Measurements from ENCODE around the gene CENPP.
A peak's percentile ranks its signal among the peaks of the same experiment; 100 is the strongest.

CENPP gene

GRCh38 chr9:92634712-92635605, 309.2 kb downstream of the CENPP start:
- peak; percentile 40 to 41 for DNase-seq (ENCODE audit: low read depth in 1 of 2, low spot score in 1 of 2)

GRCh38 chr9:92635760-92636159, 310.0 kb downstream of the CENPP start:
- no peak for DNase-seq (ENCODE audit: low read depth in 1 of 2, low spot score in 1 of 2)

GRCh38 chr9:92636627-92637026, 310.9 kb downstream of the CENPP start:
- no peak for DNase-seq (ENCODE audit: low read depth in 1 of 2, low spot score in 1 of 2)

GRCh38 chr9:92637326-92637725, 311.6 kb downstream of the CENPP start:
- no peak for DNase-seq (ENCODE audit: low read depth in 1 of 2, low spot score in 1 of 2)

GRCh38 chr9:92637886-92638620, 312.3 kb downstream of the CENPP start:
- DNase-seq (ENCODE audit: low read depth in 1 of 2, low spot score in 1 of 2) = no peak

GRCh38 chr9:92638621-92639101, 312.9 kb downstream of the CENPP start:
- DNase-seq (ENCODE audit: low read depth in 1 of 2, low spot score in 1 of 2) = no peak

GRCh38 chr9:92639124-92639523, 313.4 kb downstream of the CENPP start:
- DNase-seq (ENCODE audit: low read depth in 1 of 2, low spot score in 1 of 2) = no peak

GRCh38 chr9:92639791-92640271, 314.1 kb downstream of the CENPP start:
- no peak for DNase-seq (ENCODE audit: low read depth in 1 of 2, low spot score in 1 of 2)

GRCh38 chr9:92640398-92641091, 314.8 kb downstream of the CENPP start:
- DNase-seq (ENCODE audit: low read depth in 1 of 2, low spot score in 1 of 2) = no peak

GRCh38 chr9:92641092-92641809, 315.5 kb downstream of the CENPP start:
- no peak for DNase-seq (ENCODE audit: low read depth in 1 of 2, low spot score in 1 of 2)

- DNase-seq (ENCODE audit: low read depth in 1 of 2, low spot score in 1 of 2) = no peak
Observed at GRCh38 chr9:92642041-92642451, 316.3 kb downstream of the CENPP start.

- DNase-seq (ENCODE audit: low read depth in 1 of 2, low spot score in 1 of 2) = no peak
Observed at GRCh38 chr9:92642564-92642963, 316.8 kb downstream of the CENPP start.

- DNase-seq (ENCODE audit: low read depth in 1 of 2, low spot score in 1 of 2) = no peak
Observed at GRCh38 chr9:92644278-92644677, 318.5 kb downstream of the CENPP start.

- DNase-seq (ENCODE audit: low read depth in 1 of 2, low spot score in 1 of 2) = no peak
Observed at GRCh38 chr9:92645041-92645440, 319.3 kb downstream of the CENPP start.

- DNase-seq (ENCODE audit: low read depth in 1 of 2, low spot score in 1 of 2) = no peak
Observed at GRCh38 chr9:92647671-92648473, 322.1 kb downstream of the CENPP start.

- no peak for DNase-seq (ENCODE audit: low read depth in 1 of 2, low spot score in 1 of 2)
Observed at GRCh38 chr9:92648474-92648971, 322.8 kb downstream of the CENPP start.

- no peak for DNase-seq (ENCODE audit: low read depth in 1 of 2, low spot score in 1 of 2)
Observed at GRCh38 chr9:92649007-92649406, 323.3 kb downstream of the CENPP start.

GRCh38 chr9:92650296-92650695, 324.5 kb downstream of the CENPP start:
- no peak for DNase-seq (ENCODE audit: low read depth in 1 of 2, low spot score in 1 of 2)

GRCh38 chr9:92650839-92651621, 325.3 kb downstream of the CENPP start:
- no peak for DNase-seq (ENCODE audit: low read depth in 1 of 2, low spot score in 1 of 2)

All from activated CD4-positive, alpha-beta T cell treated with anti-CD3 and anti-CD28 coated beads, Interleukin-2, amount 50 U/mL, for 24 hours (primary cell).